Right ventricle myocardium superior (tissue), 1 donor: ENCODE results near the gene MIA2. TPM values are rescaled to one million over a fixed set of nuclear protein-coding genes. Genes with fewer than 3 reads are reported as not detected.

Source experiments
- ATAC-seq: fragments of 200-7000 bp; cut with Tn5 transposase; one replicate; pipeline ENCODE4 v1.9.1; 2020; ENCODE audit warnings: mild to moderate bottlenecking; ENCODE audit not compliant: poor library complexity
- DNase-seq: peaks from one replicate; pipeline ENCODE4 v3.0.0-alpha.2; 2020
- intact Hi-C: fragments of 100-400 bp; cut with DNase I; formaldehyde crosslinking; loops from one replicate; pipeline ENCODE4 v1.11.2; 2022
- total RNA-seq: library from RNA; stranded (reverse); fragmentation: NEBNext Ultra II Directional; extraction: Animal tissue kit (Norgen Biotek cat#: 25700); gene quantifications from one replicate; pipeline ENCODE4 v1.2.1, GENCODE V29; 2021
- donor health status: DM: no; HTN: yes; CAD: no; lungs with severe emphysema.

MIA2 gene
- total RNA-seq, 1 donor from 2014 or later, result 28.6 TPM

DNA sequence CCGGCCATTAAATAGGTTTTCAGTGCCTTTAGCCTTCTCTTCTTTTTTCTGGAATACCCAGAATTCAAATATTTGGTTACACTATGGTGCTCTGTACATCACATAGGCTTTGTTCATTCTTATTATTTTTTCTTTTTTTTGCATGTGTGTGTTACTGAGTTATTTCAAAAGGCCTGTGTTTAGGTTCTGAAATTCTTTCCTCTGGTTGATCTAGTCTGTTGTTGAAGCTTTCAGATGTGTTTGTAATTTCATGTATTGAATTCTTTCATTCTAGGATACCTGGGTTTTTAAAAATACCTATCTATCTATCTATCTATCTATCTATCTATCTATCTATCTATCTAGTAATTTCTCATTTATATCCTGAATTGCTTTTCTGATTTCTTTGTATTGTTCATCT lies 131.6 kb downstream of the MIA2 start:
- intact Hi-C loops, result no loop called here
- DNase-seq, result no peak
- ATAC-seq, result no peak

- DNase-seq (no peak), ATAC-seq (peak; percentile 12)
- intact Hi-C loops, result no loop called here
These were observed 133.0 kb downstream of the MIA2 start for GRCh38 chr14:39366460-39367386.

DNA sequence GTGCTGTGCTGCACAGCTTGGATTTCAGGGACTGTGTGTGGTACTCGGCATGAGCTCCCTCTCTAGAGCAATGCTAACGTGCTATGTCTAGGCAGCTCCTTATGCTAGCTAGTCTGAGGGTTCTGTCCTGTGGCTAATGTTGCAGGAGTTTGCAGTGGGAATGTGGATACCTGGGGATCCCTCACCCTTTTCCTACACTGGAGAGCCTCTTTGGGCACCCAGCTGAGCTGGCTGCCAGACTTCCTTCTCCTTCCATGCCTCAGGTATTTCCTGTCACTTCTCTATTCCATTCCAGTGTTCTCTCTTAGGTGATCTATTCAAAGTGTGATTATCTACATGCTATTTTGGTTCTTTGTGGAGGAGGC lies 133.7 kb downstream of the MIA2 start:
- DNase-seq (no peak), ATAC-seq (peak; percentile 46)
- intact Hi-C loops, result no loop called here

- DNase-seq, result no peak
- intact Hi-C loops, result no loop called here
These were observed 134.7 kb downstream of the MIA2 start for GRCh38 chr14:39368261-39368959.

GRCh38 chr14:39369029-39369428 lies 135.3 kb downstream of the MIA2 start:
- ATAC-seq (no peak), DNase-seq (no peak)
- intact Hi-C loops, result no loop called here

More at GRCh38 chr14:39368261-39368959, 134.7 kb downstream of the MIA2 start:
- ATAC-seq, result peak; percentile 85

GRCh38 chr14:39370415-39370814 lies 136.7 kb downstream of the MIA2 start:
- intact Hi-C loops, result no loop called here
- no peak for ATAC-seq
- DNase-seq, result no peak

GRCh38 chr14:39372656-39373055 lies 138.9 kb downstream of the MIA2 start:
- intact Hi-C loops, result no loop called here
- no peak for ATAC-seq
- DNase-seq, result no peak

GRCh38 chr14:39374851-39375250 lies 141.1 kb downstream of the MIA2 start:
- intact Hi-C loops, result no loop called here
- no peak for ATAC-seq
- no peak for DNase-seq

DNA sequence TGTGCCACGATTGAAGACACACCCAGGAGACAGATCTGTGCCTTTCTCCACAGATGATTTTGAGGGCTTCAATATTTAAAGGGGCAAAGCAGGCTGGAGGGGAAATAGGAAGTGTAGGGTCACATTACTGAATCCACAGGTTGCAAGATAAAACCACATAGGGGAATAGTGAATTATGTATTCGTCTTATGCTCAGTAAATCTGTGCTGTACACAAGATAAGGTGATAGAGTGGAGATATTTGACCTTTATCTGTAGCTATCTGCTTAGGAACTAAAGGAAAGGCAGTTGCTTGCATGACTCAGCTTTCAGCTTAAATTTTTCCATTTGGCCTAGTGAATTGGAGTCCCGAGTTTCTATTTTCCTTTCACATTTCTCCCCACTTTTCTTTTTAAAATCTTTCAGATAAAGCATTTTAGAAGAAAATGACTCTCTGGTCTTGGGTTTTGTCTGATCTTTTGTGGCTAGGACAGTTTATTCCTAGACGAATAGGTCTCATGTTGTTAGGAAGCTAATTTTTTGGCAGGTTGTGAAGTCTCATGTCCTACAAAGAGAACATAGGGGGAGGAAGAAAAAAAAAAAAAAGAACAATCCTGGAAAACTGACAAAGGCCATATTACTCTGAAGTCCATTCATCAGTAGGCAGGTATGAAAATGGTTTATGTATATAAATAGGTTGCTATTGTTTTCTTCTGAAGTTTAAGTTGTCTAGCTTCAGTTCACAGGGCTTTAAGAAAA lies 143.1 kb downstream of the MIA2 start:
- DNase-seq, result no peak
- intact Hi-C loops, result no loop called here
- peak; percentile 36 for ATAC-seq

- DNase-seq (no peak), ATAC-seq (no peak)
- intact Hi-C loops, result no loop called here
These were observed 147.7 kb downstream of the MIA2 start for GRCh38 chr14:39381366-39381765.

GRCh38 chr14:39382463-39382862 lies 148.7 kb downstream of the MIA2 start:
- intact Hi-C loops, result no loop called here
- DNase-seq (no peak), ATAC-seq (no peak)

DNA sequence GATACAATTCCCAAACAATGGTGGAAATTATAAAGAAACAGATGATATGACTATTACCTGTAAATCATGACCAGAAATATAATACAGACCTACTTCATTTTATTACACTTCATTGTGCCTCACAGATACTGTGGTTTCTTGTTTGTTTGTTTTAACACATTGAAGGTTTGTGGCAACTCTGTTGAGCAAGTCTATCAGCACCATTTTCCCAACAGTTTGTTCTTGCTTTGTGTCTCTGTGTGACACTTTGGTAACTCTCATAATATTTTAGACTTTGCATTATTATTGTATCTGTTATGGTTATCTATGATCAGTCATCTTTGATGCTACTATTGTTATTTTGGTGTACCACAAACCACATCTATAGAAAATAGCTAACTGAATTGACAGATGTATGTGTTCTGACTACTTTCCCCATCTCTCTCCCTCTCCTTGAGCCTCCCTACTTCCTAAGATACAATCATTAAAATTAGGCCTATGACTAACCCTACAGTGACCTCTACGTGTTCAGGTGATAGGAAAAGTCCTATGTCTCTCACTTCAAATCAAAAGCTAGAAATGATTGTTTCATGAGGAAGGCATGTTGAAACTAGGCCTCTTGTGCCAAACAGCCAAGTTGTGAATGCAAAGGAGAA lies 149.4 kb downstream of the MIA2 start:
- no peak for ATAC-seq
- intact Hi-C loops, result no loop called here
- no peak for DNase-seq

DNA sequence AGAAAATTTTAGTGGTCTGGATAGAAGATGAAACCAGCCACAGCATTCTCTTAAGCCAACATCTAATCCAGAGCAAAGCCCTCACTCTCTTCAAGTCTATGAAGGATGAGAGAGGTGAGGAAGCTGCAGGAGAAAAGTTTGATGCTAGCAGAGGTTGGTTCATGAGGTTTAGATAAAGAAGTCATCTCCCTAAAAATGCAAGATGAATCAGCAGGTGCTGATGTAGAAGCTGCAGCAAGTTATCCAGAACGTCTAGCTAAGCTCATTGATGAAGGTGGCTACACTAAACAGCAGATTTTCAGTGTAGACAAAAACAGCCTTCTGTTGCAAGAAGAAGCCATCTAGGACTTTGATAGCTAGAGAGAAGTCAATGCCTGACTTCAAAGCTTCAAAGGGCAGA lies 150.0 kb downstream of the MIA2 start:
- DNase-seq (no peak), ATAC-seq (no peak)
- intact Hi-C loops, result no loop called here

DNA sequence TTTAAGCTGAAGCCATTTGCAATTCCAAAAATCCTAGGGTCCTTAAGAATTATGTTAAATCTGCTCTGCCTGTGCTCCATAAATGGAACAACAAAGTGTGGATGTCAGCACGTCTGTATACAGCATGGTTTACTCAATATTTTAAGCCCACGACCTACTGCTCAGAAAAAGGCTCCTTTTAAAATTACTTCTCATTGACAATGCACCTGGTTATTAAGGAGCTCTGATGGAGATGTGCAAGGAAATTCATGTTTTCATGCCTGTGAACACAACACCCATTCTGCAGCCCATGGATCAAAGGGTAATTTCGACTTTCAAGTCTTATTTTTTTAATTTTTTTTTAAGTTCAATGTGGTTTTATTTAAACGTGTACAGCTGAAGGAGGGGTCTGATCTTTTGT lies 150.5 kb downstream of the MIA2 start:
- ATAC-seq, result no peak
- intact Hi-C loops, result no loop called here
- no peak for DNase-seq

- ATAC-seq, result no peak
- no peak for DNase-seq
- intact Hi-C loops, result no loop called here
These were observed 159.6 kb downstream of the MIA2 start for GRCh38 chr14:39393289-39393688.

GRCh38 chr14:39395555-39396254 lies 162.0 kb downstream of the MIA2 start:
- no peak for DNase-seq
- ATAC-seq, result no peak
- intact Hi-C loops, result no loop called here

- ATAC-seq, result no peak
- intact Hi-C loops, result no loop called here
- DNase-seq, result no peak
These were observed 162.7 kb downstream of the MIA2 start for GRCh38 chr14:39396448-39396847.

DNA sequence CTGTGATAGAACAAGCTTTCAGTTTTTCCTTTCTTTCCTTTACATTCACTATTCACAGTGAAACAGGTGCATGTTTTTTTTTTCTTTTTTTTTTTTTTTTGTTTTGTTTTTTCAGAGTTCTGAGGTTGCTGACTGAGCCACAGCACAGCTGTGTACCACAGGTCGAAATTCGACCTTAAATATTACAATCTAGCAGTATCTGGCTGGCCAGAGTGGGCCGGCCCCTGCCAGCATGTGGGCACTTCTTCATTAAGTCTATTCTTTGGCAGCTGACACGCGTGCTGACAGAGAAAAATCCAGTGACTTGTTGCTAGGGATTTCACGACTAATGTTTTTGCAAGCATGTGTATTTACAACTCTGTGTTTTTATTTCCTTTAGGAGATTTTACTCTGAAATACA lies 164.7 kb downstream of the MIA2 start:
- ATAC-seq (peak; percentile 83), DNase-seq (peak; percentile 52)
- intact Hi-C loops, result no loop called here
